ENCODE results near the gene GGA1.

GRCh38 chr22:37643225-37643847 is 34.7 kb downstream of the GGA1 start:
- TF ChIP-seq EZH2 (IDR thresholded peaks at IDR 0.05) (no peak), POLR2AphosphoS5 (IDR thresholded peaks at IDR 0.05; ENCODE audit: borderline replicate concordance, low read depth, low read length) (no peak), FOXP2 (optimal IDR thresholded peaks at IDR 0.05; ENCODE audit: control extremely low read depth, extremely low read length, insufficient read depth) (no peak)
